ENCODE measurements around the gene SORBS1. TPM values are rescaled to one million over a fixed set of nuclear protein-coding genes. Genes with fewer than 3 reads are reported as not detected.

Gene SORBS1
- total and polyA plus RNA-seq, 2 donors (not counting 1 experiment from before 2014, with no cell fraction given), result 0.21 to 1.5 TPM

- no peaks in the 10 kb centered on the region for H3K9me3 Mint-ChIP-seq (ENCODE audit: insufficient read depth)
- no peak overlapping the region for H3K4me2 ChIP-seq (replicated peaks; ENCODE audit: low read depth, low read length, poor library complexity, severe bottlenecking)
- 68% methylated on average over 9 of the region's 10 CpGs for WGBS (ENCODE audit: insufficient coverage)
These were observed 59.7 kb downstream of the SORBS1 start for GRCh38 chr10:95501203-95502094.

GRCh38 chr10:95500649-95501048, 60.5 kb downstream of the SORBS1 start:
- Histone ChIP-seq H3K27me3 (replicated peaks in 1 of 4; ENCODE audit: control extremely low read depth in 1 of 4, control insufficient read depth in 3 of 4, insufficient read depth in 4 of 4, low read length in 3 of 4) (no peaks in the 10 kb centered on the region), H3K4me1 (ENCODE audit: control insufficient read depth in 2 of 2, insufficient read depth in 2 of 2, low read length in 2 of 2) (no peaks in the 10 kb centered on the region), H3K4me3 (ENCODE audit: control extremely low read depth in 1 of 5, extremely low read depth in 1 of 5, insufficient read depth in 1 of 5, low read depth in 2 of 5, low read length in 4 of 5) (no peak overlapping the region), H3K27ac (ENCODE audit: low read length in 2 of 2) (no peak overlapping the region), H3K36me3 (replicated peaks in 1 of 2; ENCODE audit: control extremely low read depth in 1 of 2, control insufficient read depth in 1 of 2, extremely low read depth in 1 of 2, insufficient read depth in 2 of 2, low read length in 1 of 2) (no peaks in the 10 kb centered on the region), H3K79me2 (ENCODE audit: control insufficient read depth, insufficient read depth, low read length) (no peaks in the 10 kb centered on the region), H3K9me3 (ENCODE audit: control extremely low read depth in 1 of 3, control insufficient read depth in 2 of 3, insufficient read depth in 1 of 3, low read length in 2 of 3) (no peaks in the 10 kb centered on the region), H3K9ac (ENCODE audit: low read length) (no peak overlapping the region), H4K20me1 (ENCODE audit: control insufficient read depth, insufficient read depth, low read length, poor library complexity, severe bottlenecking) (no peaks in the 10 kb centered on the region), H2AFZ (ENCODE audit: insufficient read depth, low read depth, low read length, poor library complexity, severe bottlenecking) (no peak overlapping the region), H3K4me2 (replicated peaks; ENCODE audit: low read depth, low read length, poor library complexity, severe bottlenecking) (no peak overlapping the region)
- POLR2A ChIA-PET, result no interaction called here
- Mint-ChIP-seq H3K4me1 (no peaks in the 10 kb centered on the region), H3K9me3 (ENCODE audit: insufficient read depth) (no peaks in the 10 kb centered on the region), H3K27me3 (peaks cover 19% of the 10 kb centered on the region), H3K4me3 (no peak overlapping the region), H3K27ac (no peak overlapping the region)
- ATAC-seq (ENCODE audit: low read depth) (no peak), DNase-seq (no peak)
- TF ChIP-seq, protein P1, sequence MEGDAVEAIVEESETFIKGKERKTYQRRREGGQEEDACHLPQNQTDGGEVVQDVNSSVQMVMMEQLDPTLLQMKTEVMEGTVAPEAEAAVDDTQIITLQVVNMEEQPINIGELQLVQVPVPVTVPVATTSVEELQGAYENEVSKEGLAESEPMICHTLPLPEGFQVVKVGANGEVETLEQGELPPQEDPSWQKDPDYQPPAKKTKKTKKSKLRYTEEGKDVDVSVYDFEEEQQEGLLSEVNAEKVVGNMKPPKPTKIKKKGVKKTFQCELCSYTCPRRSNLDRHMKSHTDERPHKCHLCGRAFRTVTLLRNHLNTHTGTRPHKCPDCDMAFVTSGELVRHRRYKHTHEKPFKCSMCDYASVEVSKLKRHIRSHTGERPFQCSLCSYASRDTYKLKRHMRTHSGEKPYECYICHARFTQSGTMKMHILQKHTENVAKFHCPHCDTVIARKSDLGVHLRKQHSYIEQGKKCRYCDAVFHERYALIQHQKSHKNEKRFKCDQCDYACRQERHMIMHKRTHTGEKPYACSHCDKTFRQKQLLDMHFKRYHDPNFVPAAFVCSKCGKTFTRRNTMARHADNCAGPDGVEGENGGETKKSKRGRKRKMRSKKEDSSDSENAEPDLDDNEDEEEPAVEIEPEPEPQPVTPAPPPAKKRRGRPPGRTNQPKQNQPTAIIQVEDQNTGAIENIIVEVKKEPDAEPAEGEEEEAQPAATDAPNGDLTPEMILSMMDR (IDR thresholded peaks at IDR 0.05), result no peak
- no peak for TF ChIP-seq EZH2 (IDR thresholded peaks at IDR 0.05; ENCODE audit: borderline replicate concordance, insufficient read depth, low read depth, low read length, poor library complexity, severe bottlenecking)
- CTCF ChIA-PET, result no interaction called here
- 79% methylated on average over 6 of the region's 7 CpGs for WGBS (ENCODE audit: insufficient coverage)
- intact Hi-C loops (cut with micrococcal nuclease), result no loop called here

More at GRCh38 chr10:95501203-95502094, 59.7 kb downstream of the SORBS1 start:
- ChIA-PET POLR2A (no interaction called here), CTCF (no interaction called here)
- H3K27ac Mint-ChIP-seq, result no peak overlapping the region
- DNase-seq (no peak), ATAC-seq (ENCODE audit: low read depth) (no peak)
- Histone ChIP-seq H3K79me2 (ENCODE audit: control insufficient read depth, insufficient read depth, low read length) (no peaks in the 10 kb centered on the region), H3K9ac (ENCODE audit: low read length) (no peak overlapping the region), H3K4me3 (ENCODE audit: control extremely low read depth in 1 of 5, extremely low read depth in 1 of 5, insufficient read depth in 1 of 5, low read depth in 2 of 5, low read length in 4 of 5) (no peak overlapping the region), H3K4me1 (ENCODE audit: control insufficient read depth in 2 of 2, insufficient read depth in 2 of 2, low read length in 2 of 2) (no peaks in the 10 kb centered on the region), H4K20me1 (ENCODE audit: control insufficient read depth, insufficient read depth, low read length, poor library complexity, severe bottlenecking) (no peaks in the 10 kb centered on the region), H3K27me3 (replicated peaks in 1 of 4; ENCODE audit: control extremely low read depth in 1 of 4, control insufficient read depth in 3 of 4, insufficient read depth in 4 of 4, low read length in 3 of 4) (no peaks in the 10 kb centered on the region), H3K27ac (ENCODE audit: low read length in 2 of 2) (no peak overlapping the region), H2AFZ (ENCODE audit: insufficient read depth, low read depth, low read length, poor library complexity, severe bottlenecking) (no peak overlapping the region), H3K36me3 (replicated peaks in 1 of 2; ENCODE audit: control extremely low read depth in 1 of 2, control insufficient read depth in 1 of 2, extremely low read depth in 1 of 2, insufficient read depth in 2 of 2, low read length in 1 of 2) (no peaks in the 10 kb centered on the region), H3K9me3 (ENCODE audit: control extremely low read depth in 1 of 3, control insufficient read depth in 2 of 3, insufficient read depth in 1 of 3, low read length in 2 of 3) (no peaks in the 10 kb centered on the region)
- no peak overlapping the region for H3K4me3 Mint-ChIP-seq
- peaks cover 20% of the 10 kb centered on the region for H3K27me3 Mint-ChIP-seq
- TF ChIP-seq EZH2 (IDR thresholded peaks at IDR 0.05; ENCODE audit: borderline replicate concordance, insufficient read depth, low read depth, low read length, poor library complexity, severe bottlenecking), result no peak
- TF ChIP-seq, protein P1 (IDR thresholded peaks at IDR 0.05), result no peak
- intact Hi-C loops (cut with micrococcal nuclease), result no loop called here
- H3K4me1 Mint-ChIP-seq, result no peaks in the 10 kb centered on the region
